Panc1 (cell line): ENCODE data around the gene IFNL4. TPM values are rescaled to one million over a fixed set of nuclear protein-coding genes. Genes with fewer than 3 reads are reported as not detected.

Experiments used
- ATAC-seq: fragments of 200-7000 bp; cut with Tn5 transposase; 2 replicates; pipeline ENCODE4 v1.9.1; 2020; ENCODE audit warnings: mild to moderate bottlenecking, moderate library complexity
- BruUV-seq: library from RNA; stranded (reverse); fragments of 400-500 nt; replicated peaks from 2 replicates; lab custom pipeline; 2021; lab: Mats Ljungman, UMichigan
- CTCF ChIA-PET: fragments of 300-600 bp; sonication (Branson Sonifier 250); formaldehyde crosslinking; loops from one replicate; lab custom pipeline; 2022; ENCODE audit warnings: antibody characterized with exemption; lab: Charles Lee
- POLR2A ChIA-PET: fragments of 300-600 bp; sonication (Branson Sonifier 250); formaldehyde crosslinking; loops from one replicate; lab custom pipeline; 2022; ENCODE audit warnings: antibody characterized with exemption; lab: Charles Lee
- DNase-seq: peaks from one replicate; pipeline ENCODE4 v3.0.0-alpha.2; 2010; ENCODE audit warnings: low read depth, low spot score
- H3K27ac ChIP-seq: 2 replicates; pipeline ENCODE4 v1.5.1; 2011; ENCODE audit warnings: mild to moderate bottlenecking, low read length, inconsistent platforms
- H3K27me3 ChIP-seq: fragments of 200-500 bp; sonication (Bioruptor generic); 2 replicates; pipeline ENCODE4 v1.6.0; 2014; ENCODE audit warnings: low read length, inconsistent platforms; ENCODE audit not compliant: control insufficient read depth, insufficient read depth
- H3K36me3 ChIP-seq: fragments of 200-500 bp; sonication (Bioruptor generic); 2 replicates; pipeline ENCODE4 v1.5.1; 2014; ENCODE audit warnings: inconsistent platforms, mild to moderate bottlenecking, low read length, moderate library complexity; ENCODE audit not compliant: control insufficient read depth, insufficient read depth
- H3K4me1 ChIP-seq: 2 replicates; pipeline ENCODE4 v1.5.1; 2011; ENCODE audit warnings: inconsistent platforms, mild to moderate bottlenecking, low read length, moderate library complexity; ENCODE audit not compliant: control insufficient read depth, insufficient read depth
- H3K4me3 ChIP-seq, 2 experiments: 2 replicates each; pipeline ENCODE4 v1.5.1; 2011 to 2012; ENCODE audit warnings: low read depth in 2 of 2, low read length in 2 of 2, mild to moderate bottlenecking in 2 of 2, inconsistent platforms in 1 of 2, moderate library complexity in 1 of 2
- H3K9me3 ChIP-seq: fragments of 200-500 bp; sonication (Bioruptor generic); 2 replicates; pipeline ENCODE4 v1.5.1; 2014; ENCODE audit warnings: low read depth, mild to moderate bottlenecking, inconsistent platforms, low read length, moderate library complexity; ENCODE audit not compliant: control insufficient read depth, insufficient read depth
- CTCF ChIP-seq: fragments of 450-650 bp; IDR thresholded peaks from 2 replicates; pipeline ENCODE4 v1.5.1; 2017; ENCODE audit warnings: mild to moderate bottlenecking
- POLR2AphosphoS5 ChIP-seq: IDR thresholded peaks from 2 replicates; pipeline ENCODE4 v1.6.1; 2012; ENCODE audit warnings: mild to moderate bottlenecking, low read depth, low read length, moderate library complexity
- REST ChIP-seq, 2 experiments: IDR thresholded peaks; 2 replicates each; pipeline ENCODE4 v1.6.1; 2011 to 2012; ENCODE audit warnings: low read depth in 2 of 2, control low read depth in 1 of 2, low read length in 1 of 2, mild to moderate bottlenecking in 1 of 2, moderate library complexity in 1 of 2; ENCODE audit not compliant: insufficient read depth in 1 of 2
- SIN3A ChIP-seq: IDR thresholded peaks from 2 replicates; pipeline ENCODE4 v1.6.1; 2012; ENCODE audit warnings: low read depth, mild to moderate bottlenecking, low read length, moderate library complexity, borderline replicate concordance; ENCODE audit not compliant: insufficient read depth
- TCF7L2 ChIP-seq: IDR thresholded peaks from 2 replicates; pipeline ENCODE4 v1.6.1; 2011; ENCODE audit warnings: mild to moderate bottlenecking, low read depth, low read length, inconsistent platforms
- in situ Hi-C: cut with HindIII; loops from 2 replicates; pipeline ENCODE4 v1.10.0; 2016; ENCODE audit warnings: low sequenced_read_pairs, low pct_unique_long_range_greater_than_20kb
- intact Hi-C: fragments of 100-400 bp; cut with micrococcal nuclease; formaldehyde crosslinking; loops from one replicate; pipeline ENCODE4 v1.10.0; 2022; ENCODE audit not compliant: unreplicated experiment
- total RNA-seq: library from RNA; stranded (reverse); gene quantifications from one replicate; pipeline ENCODE4 v1.2.1, GENCODE V29; 2021; ENCODE audit not compliant: unreplicated experiment

IFNL4 gene
- total RNA-seq, 1 experiment from 2014 or later, result not detected

- no peak overlapping the region for H3K27ac ChIP-seq
- H3K27me3 ChIP-seq, result peaks cover 1% of the 10 kb centered on the region; the same call in 1 of the 2 replicates
- ATAC-seq, result 0 out of 2 replicates have a peak, but pooled peaks have one; percentile 3
- no peaks in the 10 kb centered on the region for H3K9me3 ChIP-seq
- POLR2A ChIA-PET, result no interaction called here
- no peak overlapping the region for H3K4me3 ChIP-seq
- CTCF ChIA-PET, result interaction anchor here (0.7 kb wide), 2 partner anchors 118 to 964 kb away, joined by 3 to 5 read pairs; no protein-coding TSS in a partner anchor
- no peaks in the 10 kb centered on the region for H3K4me1 ChIP-seq
- BruUV-seq, result no TSS peak
- no peak for TF ChIP-seq CTCF
- TF ChIP-seq REST (IDR thresholded peaks at IDR 0.05; ENCODE audit: insufficient read depth in 1 of 2, low read depth in 2 of 2, low read length in 1 of 2), result 0 out of 4 replicates have a peak, but pooled peaks of 1 of the 2 experiments have one; percentile 23
- no peak for DNase-seq
- no peaks in the 10 kb centered on the region for H3K36me3 ChIP-seq
- intact Hi-C loops (no loop called here), in situ Hi-C loops (no loop called here)
These were observed 40.4 kb downstream of the IFNL4 start for GRCh38 chr19:39208175-39208795.

- Histone ChIP-seq H3K4me3 (no peak overlapping the region), H3K27me3 (peaks cover 3% of the 10 kb centered on the region; the same call in 1 of the 2 replicates), H3K9me3 (no peaks in the 10 kb centered on the region), H3K36me3 (no peaks in the 10 kb centered on the region), H3K27ac (no peak overlapping the region), H3K4me1 (no peaks in the 10 kb centered on the region)
- no TSS peak for BruUV-seq
- no peak for DNase-seq
- intact Hi-C loops, result no loop called here
- ATAC-seq, result no peak
- in situ Hi-C loops, result no loop called here
- POLR2A ChIA-PET, result interaction anchor here (0.6 kb wide), 1 partner anchor 119 kb away, joined by 7 read pairs; no protein-coding TSS in a partner anchor
- CTCF ChIA-PET, result interaction anchor here (0.9 kb wide), 1 partner anchor 9 kb away, joined by 10 read pairs; no protein-coding TSS in a partner anchor
- TF ChIP-seq CTCF (no peak), TCF7L2 (no peak), SIN3A (no peak), REST (IDR thresholded peaks at IDR 0.05; ENCODE audit: insufficient read depth in 1 of 2, low read depth in 2 of 2, low read length in 1 of 2) (no peak), POLR2AphosphoS5 (no peak)
These were observed 41.3 kb downstream of the IFNL4 start for GRCh38 chr19:39207293-39207836.
